PC-9 (cell line): Measurements from ENCODE around the gene CNKSR1. TPM values are rescaled to one million over a fixed set of nuclear protein-coding genes. Genes with fewer than 3 reads are reported as not detected.
A peak's percentile ranks its signal among the peaks of the same experiment; 100 is the strongest.

ENCODE experiments used
- BruUV-seq: library from RNA; stranded (reverse); fragments of 400-500 nt; replicated peaks from 2 replicates; lab custom pipeline; 2021; lab: Mats Ljungman, UMichigan
- CTCF ChIA-PET: fragments of 300-600 bp; sonication (Branson Sonifier 250); formaldehyde crosslinking; loops from one replicate; lab custom pipeline; 2022; ENCODE audit warnings: antibody characterized with exemption; lab: Charles Lee
- POLR2A ChIA-PET: fragments of 300-600 bp; sonication (Branson Sonifier 250); formaldehyde crosslinking; loops from one replicate; lab custom pipeline; 2022; ENCODE audit warnings: antibody characterized with exemption; ENCODE audit not compliant: unreplicated experiment; lab: Charles Lee
- DNase-seq, 2 experiments: peaks; one replicate each; pipeline versions ENCODE4 v3.0.0 to v3.0.0-alpha.2; 2015 to 2022; ENCODE audit warnings: mixed read lengths in 1 of 2
- H2AFZ ChIP-seq: fragments of 200-600 bp; sonication (generic); 2 replicates; pipeline ENCODE4 v1.8.1; 2017; ENCODE audit warnings: antibody characterized with exemption
- H3F3A ChIP-seq: fragments of 200-600 bp; sonication (generic); 2 replicates; pipeline ENCODE4 v1.8.1; 2017; ENCODE audit warnings: antibody characterized with exemption, mild to moderate bottlenecking, low read depth; ENCODE audit not compliant: insufficient read depth
- H3K27ac ChIP-seq: fragments of 200-600 bp; sonication (generic); 2 replicates; pipeline ENCODE4 v1.6.1; 2016; ENCODE audit warnings: mixed run types
- H3K27me3 ChIP-seq: fragments of 200-600 bp; sonication (generic); 2 replicates; pipeline ENCODE4 v1.6.1; 2016; ENCODE audit warnings: low read depth, mixed run types; ENCODE audit not compliant: insufficient read depth
- H3K36me3 ChIP-seq: fragments of 200-600 bp; sonication (generic); 2 replicates; pipeline ENCODE4 v1.6.1; 2016; ENCODE audit warnings: low read depth, mixed run types
- H3K4me1 ChIP-seq: fragments of 200-600 bp; sonication (generic); replicated peaks from 2 replicates; pipeline ENCODE4 v1.6.1; 2016; ENCODE audit warnings: mixed run types; ENCODE audit not compliant: insufficient read depth
- H3K4me2 ChIP-seq: fragments of 200-600 bp; sonication (generic); 2 replicates; pipeline ENCODE4 v1.6.1; 2017; ENCODE audit warnings: mixed run types
- H3K4me3 ChIP-seq: fragments of 200-600 bp; sonication (generic); 2 replicates; pipeline ENCODE4 v1.6.1; 2016; ENCODE audit warnings: mixed run types
- H3K79me2 ChIP-seq: fragments of 200-600 bp; sonication (generic); 2 replicates; pipeline ENCODE4 v1.6.1; 2017; ENCODE audit warnings: low read depth, mixed run types
- H3K9me2 ChIP-seq: fragments of 200-600 bp; sonication (generic); 2 replicates; pipeline ENCODE4 v1.8.1; 2017; ENCODE audit warnings: mild to moderate bottlenecking; ENCODE audit not compliant: insufficient read depth
- H3K9me3 ChIP-seq: fragments of 200-600 bp; sonication (generic); 2 replicates; pipeline ENCODE4 v1.8.1; 2016; ENCODE audit warnings: low read depth; ENCODE audit not compliant: insufficient read depth
- H4K20me1 ChIP-seq: fragments of 200-600 bp; sonication (generic); 2 replicates; pipeline ENCODE4 v1.8.1; 2017; ENCODE audit not compliant: insufficient read depth
- EZH2 ChIP-seq: fragments of 200-600 bp; sonication (generic); IDR thresholded peaks from 2 replicates; pipeline ENCODE4 v1.8.0; 2017; ENCODE audit warnings: antibody characterized with exemption, low read depth
- intact Hi-C: fragments of 100-400 bp; cut with micrococcal nuclease; formaldehyde crosslinking; loops from one replicate; pipeline ENCODE4 v1.10.0; 2022; ENCODE audit not compliant: unreplicated experiment
- total RNA-seq: library from RNA; stranded (reverse); gene quantifications from 2 replicates; pipeline ENCODE4 v1.2.3, GENCODE V29; 2021
- TF ChIP-seq, protein P1 (sequence below): fragments of 200-600 bp; sonication (generic); conservative IDR thresholded peaks from 2 replicates; pipeline ENCODE4 v1.6.1; 2017; ENCODE audit warnings: mixed run types, antibody characterized with exemption, mild to moderate bottlenecking, moderate library complexity

Gene CNKSR1
- total RNA-seq, 1 experiment from 2014 or later, result 33.4 TPM

DNA sequence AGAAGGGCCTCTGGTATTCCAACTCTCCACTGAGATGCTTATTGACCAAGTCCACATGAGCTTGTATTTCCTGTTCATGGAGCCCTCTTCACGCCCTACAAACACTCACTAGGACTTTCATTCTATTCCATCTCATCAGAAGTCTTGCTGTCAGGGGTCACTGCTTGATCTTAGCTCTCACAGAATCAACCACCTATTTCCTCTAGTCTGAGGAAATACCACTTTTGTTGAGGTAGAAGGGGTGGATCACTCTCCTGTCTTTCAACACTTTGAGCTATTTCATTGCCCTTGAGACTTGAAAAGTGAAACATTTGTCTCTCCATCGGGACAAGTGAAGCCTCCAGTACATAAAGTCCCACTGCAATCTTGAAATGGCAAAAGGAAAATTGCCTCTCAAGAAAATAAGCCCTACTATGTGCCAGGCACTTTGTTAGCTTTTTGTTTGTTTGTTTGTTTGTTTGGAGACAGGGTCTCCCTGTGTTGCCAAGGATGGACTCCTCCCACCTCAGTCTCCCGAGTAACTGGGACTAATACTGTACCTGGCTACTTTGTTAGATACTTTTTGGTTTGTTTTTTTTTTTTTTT, 38.2 kb upstream of the CNKSR1 start:
- no TSS peak for BruUV-seq
- no peaks in the 10 kb centered on the region for H3K36me3 ChIP-seq
- intact Hi-C loops, result no loop called here
- no peak overlapping the region for H3K27ac ChIP-seq
- POLR2A ChIA-PET, result interaction anchor here (0.6 to 0.7 kb wide), 2 partner anchors 507 to 571 kb away, joined by 4 to 8 read pairs; no protein-coding TSS in a partner anchor
- no peak overlapping the region for H2AFZ ChIP-seq
- CTCF ChIA-PET, result interaction anchor here (1.1 kb wide), 1 partner anchor 103 kb away, joined by 4 read pairs; no protein-coding TSS in a partner anchor
- no peaks in the 10 kb centered on the region for H3K9me3 ChIP-seq
- no peaks in the 10 kb centered on the region for H3K79me2 ChIP-seq
- H3K4me1 ChIP-seq, result no peaks in the 10 kb centered on the region
- H3K4me3 ChIP-seq, result no peak overlapping the region
- no peak overlapping the region for H3K4me2 ChIP-seq
- H4K20me1 ChIP-seq, result no peaks in the 10 kb centered on the region
- TF ChIP-seq, protein P1, sequence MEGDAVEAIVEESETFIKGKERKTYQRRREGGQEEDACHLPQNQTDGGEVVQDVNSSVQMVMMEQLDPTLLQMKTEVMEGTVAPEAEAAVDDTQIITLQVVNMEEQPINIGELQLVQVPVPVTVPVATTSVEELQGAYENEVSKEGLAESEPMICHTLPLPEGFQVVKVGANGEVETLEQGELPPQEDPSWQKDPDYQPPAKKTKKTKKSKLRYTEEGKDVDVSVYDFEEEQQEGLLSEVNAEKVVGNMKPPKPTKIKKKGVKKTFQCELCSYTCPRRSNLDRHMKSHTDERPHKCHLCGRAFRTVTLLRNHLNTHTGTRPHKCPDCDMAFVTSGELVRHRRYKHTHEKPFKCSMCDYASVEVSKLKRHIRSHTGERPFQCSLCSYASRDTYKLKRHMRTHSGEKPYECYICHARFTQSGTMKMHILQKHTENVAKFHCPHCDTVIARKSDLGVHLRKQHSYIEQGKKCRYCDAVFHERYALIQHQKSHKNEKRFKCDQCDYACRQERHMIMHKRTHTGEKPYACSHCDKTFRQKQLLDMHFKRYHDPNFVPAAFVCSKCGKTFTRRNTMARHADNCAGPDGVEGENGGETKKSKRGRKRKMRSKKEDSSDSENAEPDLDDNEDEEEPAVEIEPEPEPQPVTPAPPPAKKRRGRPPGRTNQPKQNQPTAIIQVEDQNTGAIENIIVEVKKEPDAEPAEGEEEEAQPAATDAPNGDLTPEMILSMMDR, result no peak
- no peak for TF ChIP-seq EZH2
- no peaks in the 10 kb centered on the region for H3K27me3 ChIP-seq
- H3K9me2 ChIP-seq, result no peaks in the 10 kb centered on the region
- no peak for DNase-seq
- no peaks in the 10 kb centered on the region for H3F3A ChIP-seq

DNA sequence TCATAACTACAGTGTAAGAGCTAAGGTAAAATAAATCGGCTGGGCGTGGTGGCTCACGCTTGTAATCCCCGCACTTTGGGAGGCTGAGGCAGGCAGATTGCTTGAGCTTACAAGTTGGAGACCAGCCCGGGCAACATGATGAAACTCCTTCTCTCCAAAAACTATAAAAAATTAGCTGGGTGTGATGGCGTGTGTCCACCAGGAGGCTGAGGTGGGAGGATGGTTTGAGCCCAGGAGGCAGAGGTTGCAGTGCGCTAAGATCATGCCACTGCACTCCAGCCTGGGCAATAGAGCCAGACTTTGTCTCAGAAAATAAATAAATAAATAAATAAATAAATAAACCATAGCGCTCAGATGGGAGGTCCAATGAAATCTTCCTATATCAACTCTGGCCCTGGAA, 35.1 kb upstream of the CNKSR1 start:
- Histone ChIP-seq H2AFZ (no peak overlapping the region), H3K4me3 (no peak overlapping the region), H3K36me3 (no peaks in the 10 kb centered on the region), H3K79me2 (no peaks in the 10 kb centered on the region), H3K9me2 (no peaks in the 10 kb centered on the region), H3K27me3 (no peaks in the 10 kb centered on the region), H3K9me3 (no peaks in the 10 kb centered on the region), H3K27ac (no peak overlapping the region), H3K4me2 (no peak overlapping the region), H3F3A (no peaks in the 10 kb centered on the region), H3K4me1 (no peaks in the 10 kb centered on the region), H4K20me1 (no peaks in the 10 kb centered on the region)
- intact Hi-C loops, result no loop called here
- ChIA-PET POLR2A (interaction anchor here (0.6 to 0.7 kb wide), 2 partner anchors 92 to 238 kb away, joined by 3 to 9 read pairs; partner anchors contain the start of gene CEP85), CTCF (interaction anchor here (0.6 to 0.7 kb wide), 3 partner anchors 15 to 1460 kb away, joined by 3 read pairs; no protein-coding TSS in a partner anchor)
- DNase-seq, result no peak
- TF ChIP-seq, protein P1, result no peak
- no peak for TF ChIP-seq EZH2
- BruUV-seq, result no TSS peak

DNA sequence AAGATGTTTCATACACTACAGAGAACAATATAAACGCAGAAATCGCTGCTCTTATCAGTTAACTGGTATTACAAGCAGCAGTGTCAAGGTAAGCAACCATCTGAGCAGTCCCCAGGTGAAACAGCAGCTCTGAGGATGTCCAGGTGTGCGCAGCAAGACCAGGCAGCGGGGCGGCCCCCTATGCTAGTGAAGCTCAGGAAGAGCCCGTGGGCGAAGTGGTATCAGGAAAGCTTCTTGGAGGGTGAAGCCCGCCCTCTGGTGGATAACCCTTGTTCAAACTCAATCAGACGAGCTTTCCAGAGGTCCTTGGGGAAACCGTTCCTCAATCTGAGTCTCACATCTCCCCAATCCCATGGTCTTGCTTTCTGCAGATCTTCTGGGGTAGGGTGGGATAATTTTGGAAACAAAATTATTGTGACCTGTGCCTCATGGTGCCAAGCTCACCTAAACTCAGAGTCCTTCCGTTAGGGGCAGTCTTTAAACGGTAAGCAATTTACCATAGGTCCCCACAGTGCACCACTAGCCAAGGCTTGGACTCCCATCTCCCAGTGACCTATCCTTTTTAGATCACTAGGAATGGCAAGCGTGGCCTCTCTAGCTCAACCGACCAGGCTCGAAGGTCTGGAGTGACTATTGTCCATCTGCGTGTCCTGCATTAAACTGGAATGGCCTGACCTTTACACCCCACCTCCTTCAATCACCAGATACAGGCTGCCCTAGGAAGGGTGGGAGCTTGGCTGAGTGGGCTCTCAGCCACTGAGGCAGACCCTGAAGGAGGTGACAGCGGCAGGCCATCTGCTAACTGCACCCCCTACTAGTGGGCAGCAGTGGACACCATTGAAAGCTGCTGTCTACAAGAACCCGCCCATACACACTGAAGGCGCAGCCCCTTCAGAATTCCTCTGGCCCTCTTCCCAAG, 32.0 kb upstream of the CNKSR1 start:
- Histone ChIP-seq H3K27ac (no peak overlapping the region), H3F3A (no peaks in the 10 kb centered on the region), H3K79me2 (no peaks in the 10 kb centered on the region), H3K4me2 (peak overlapping the region; percentile 65), H3K27me3 (no peaks in the 10 kb centered on the region), H4K20me1 (no peaks in the 10 kb centered on the region), H2AFZ (peak overlapping the region; percentile 67; the same call in 1 of the 2 replicates), H3K9me2 (no peaks in the 10 kb centered on the region), H3K4me3 (no peak overlapping the region), H3K4me1 (no peaks in the 10 kb centered on the region), H3K9me3 (no peaks in the 10 kb centered on the region), H3K36me3 (no peaks in the 10 kb centered on the region)
- no peak for TF ChIP-seq EZH2
- TF ChIP-seq, protein P1, result peak; percentile 82
- BruUV-seq, result no TSS peak
- ChIA-PET POLR2A (interaction anchor here (0.6 kb wide), 1 partner anchor 47 kb away, joined by 4 read pairs; no protein-coding TSS in a partner anchor), CTCF (interaction anchor here (0.7 to 1.8 kb wide), 8 partner anchors 17 to 250 kb away, joined by 3 to 20 read pairs (median 4); no protein-coding TSS in a partner anchor)
- DNase-seq, result peak; percentile 70 to 71
- intact Hi-C loops, result loop anchor here (1.0 kb wide), 2 partner anchors 40 to 109 kb away; no protein-coding TSS in a partner anchor
